HG02852 (cell line): ENCODE measurements around the gene LCMT1.

ENCODE experiments used
- ATAC-seq: cut with Tn5 transposase; IDR thresholded peaks from one replicate; pipeline ENCODE4 v1.9.1; 2021; ENCODE audit warnings: mild to moderate bottlenecking, moderate library complexity; ENCODE audit not compliant: unreplicated experiment

LCMT1 gene

DNA sequence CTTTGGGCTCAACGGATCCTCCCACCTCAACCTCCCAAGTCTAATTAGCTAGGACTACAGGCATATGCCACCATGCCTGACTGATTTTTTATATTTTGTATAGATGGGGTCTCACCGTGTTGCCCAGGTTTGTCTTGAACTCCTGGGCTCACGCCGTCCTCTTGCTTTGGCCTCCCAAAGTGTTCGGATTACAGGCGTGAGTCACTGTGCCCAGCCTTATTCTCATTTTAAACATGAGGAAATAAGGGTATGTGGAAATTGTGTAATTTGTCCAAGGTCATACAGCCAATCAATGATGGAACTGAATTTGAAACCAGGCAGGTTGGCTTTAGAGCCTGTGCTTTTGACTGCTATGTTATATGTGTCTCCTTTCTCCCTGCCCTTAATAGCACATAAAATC lies 77.8 kb downstream of the LCMT1 start:
- no peak for ATAC-seq

DNA sequence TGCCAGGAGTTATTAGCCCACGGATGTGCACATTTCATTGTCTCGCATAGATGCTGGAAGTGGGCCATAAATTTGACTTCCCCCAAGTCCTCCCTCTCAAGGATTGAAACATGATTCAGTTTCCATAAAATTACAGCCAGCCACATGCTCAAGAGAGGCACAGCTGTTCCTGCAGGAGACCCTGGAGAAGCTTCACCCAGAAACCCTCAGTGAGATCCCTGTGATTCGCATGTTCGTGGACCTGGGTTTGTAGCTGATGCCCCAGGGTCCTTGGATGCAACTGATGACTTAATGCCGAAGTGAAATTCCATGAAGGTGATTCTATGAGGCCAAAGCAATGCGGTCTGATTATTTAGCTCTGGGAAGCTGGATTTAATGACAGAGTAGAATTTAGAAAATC lies 80.6 kb downstream of the LCMT1 start:
- ATAC-seq: no peak

DNA sequence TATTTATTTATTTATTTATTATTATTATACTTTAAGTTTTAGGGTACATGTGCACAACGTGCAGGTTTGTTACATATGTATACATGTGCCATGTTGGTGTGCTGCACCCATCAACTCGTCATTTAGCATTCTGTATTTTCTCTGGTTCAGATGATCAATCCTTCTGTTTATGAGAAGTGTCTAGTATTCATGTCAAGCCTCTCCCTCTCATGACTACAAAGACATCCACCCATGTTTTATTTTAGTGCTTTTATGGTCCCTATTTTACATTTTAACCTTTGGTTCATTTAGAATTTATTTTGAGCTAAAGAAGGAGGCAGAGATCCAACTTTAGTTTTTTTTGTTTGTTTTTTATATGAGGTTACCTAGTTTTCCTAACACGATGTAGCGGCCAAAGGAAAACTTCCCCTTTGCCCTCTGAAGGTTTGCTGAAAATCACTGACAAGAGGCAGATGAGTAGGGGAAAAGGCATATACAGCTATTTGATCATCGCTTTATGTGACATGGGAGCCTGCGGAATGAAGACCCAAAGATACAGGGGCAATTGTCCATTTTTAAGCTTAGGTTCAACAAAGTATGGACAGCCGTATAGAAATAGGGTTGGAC lies 82.8 kb downstream of the LCMT1 start:
- no peak for ATAC-seq

DNA sequence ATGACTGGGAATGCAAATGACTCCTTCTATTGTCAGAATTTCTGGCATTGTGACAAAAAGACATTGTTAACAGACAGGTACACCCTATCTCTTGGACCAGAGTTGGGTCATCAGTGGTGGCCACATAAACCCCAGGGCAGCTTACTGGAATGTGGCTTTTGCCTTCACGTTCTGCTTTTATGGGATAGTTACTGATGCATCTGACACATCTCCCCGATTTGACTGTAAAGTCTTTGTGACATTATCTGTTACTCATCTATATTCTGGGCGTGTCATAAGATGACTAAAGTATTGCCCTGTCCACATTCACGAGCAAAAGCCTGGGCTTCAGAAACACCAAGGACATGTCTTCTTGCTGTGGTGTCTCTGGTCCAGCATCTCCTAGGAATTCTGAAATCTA lies 86.5 kb downstream of the LCMT1 start:
- no peak for ATAC-seq

DNA sequence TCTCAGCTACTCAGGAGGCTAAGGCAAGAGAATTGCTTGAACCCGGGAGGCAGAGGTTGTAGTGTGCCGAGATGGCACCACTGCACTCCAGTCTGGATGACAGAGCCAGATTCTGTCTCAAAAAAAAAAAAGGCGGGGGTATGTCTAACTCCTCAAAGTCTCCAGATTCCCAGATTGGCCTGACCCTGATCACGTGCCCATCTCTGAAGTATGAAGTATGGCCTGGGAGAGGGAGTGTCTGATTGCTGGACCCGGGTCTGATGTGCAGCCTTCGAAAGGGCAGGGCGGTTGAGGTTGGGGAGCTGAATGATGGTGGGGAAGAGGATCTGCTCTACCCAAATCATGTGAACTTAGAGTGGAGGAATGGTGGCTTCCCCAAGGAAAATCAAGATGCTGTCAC lies 87.9 kb downstream of the LCMT1 start:
- no peak for ATAC-seq

DNA sequence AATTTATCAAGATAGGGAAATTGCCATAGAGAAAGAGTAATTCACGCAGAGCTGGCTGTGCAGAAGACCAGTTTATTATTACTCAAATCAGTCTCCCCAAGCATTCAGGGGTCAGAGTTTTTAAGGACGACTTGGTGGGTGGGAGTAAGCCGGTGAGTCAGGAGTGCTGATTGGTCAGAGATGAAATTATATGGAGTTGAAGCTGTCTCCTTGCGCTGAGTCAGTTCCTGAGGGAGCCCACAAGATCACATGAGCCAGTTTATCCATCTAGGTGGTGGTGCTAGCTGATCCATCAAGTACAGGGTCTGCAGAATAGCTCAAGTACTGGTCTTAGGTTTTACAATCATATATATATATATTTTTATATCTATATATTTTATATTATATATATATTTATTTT lies 99.2 kb downstream of the LCMT1 start:
- no peak for ATAC-seq

DNA sequence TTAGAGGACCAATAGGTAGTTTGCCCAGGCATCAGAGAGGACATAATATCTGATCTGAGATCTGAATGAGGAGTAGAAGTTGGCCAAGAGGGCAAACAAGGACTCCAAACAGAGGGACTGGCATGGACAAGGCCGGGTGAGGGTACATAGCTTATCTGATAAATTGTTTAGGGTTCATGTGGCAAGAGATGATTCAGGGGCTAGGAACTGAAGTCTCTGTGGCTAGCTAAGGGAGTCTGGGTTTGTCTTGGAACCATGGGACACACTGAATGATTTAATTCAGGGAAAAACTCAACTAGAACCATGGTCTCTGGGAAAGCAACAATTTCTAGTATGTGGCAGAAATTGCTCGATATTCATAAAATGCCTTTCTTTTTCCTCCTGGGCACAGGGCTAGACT lies 101.1 kb downstream of the LCMT1 start:
- no peak for ATAC-seq

DNA sequence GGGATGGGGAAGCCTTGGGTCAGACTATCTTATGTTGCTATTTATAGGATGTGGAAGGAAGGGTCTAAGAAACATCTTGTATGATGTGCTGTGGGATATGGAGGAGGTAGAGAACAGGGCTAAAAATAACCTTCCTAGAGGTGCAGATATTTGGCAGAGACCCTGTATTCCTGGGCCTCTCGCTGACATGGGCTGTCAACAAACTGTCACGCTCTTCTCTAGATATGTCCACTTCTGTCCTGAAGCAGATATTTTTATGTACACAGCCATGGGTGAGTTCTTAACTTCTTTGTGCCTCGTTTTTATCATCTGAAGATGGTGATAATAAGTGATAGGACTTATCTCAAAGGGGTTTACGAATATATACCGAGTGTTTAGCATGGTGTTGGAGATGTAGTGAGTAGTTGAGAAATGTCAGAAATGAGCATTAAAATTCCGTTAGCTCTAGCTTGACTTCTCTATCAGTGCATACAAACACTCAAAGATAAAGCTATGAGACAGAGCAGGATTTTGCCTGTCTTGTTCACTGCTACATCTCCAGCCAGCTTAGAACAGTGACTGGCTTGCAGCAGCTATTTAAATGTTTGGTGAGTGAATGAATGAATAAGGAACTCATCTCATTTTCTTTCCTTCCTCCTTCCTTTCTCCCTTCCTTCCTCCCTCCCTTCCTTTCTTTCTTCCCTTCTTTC lies 102.3 kb downstream of the LCMT1 start:
- ATAC-seq: no peak

DNA sequence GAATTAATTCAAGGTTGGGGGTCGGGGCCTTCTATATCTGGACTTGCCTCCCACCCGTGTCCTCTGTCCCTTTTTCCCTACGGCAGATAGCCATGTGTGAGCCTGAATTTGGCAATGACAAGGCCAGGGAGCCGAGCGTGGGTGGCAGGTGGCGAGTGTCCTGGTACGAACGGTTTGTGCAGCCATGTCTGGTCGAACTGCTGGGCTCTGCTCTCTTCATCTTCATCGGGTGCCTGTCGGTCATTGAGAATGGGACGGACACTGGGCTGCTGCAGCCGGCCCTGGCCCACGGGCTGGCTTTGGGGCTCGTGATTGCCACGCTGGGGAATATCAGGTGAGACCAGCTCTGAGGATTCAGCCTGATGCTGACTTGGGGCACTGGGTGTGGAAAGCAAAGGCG lies 105.6 kb downstream of the LCMT1 start:
- ATAC-seq: no peak

DNA sequence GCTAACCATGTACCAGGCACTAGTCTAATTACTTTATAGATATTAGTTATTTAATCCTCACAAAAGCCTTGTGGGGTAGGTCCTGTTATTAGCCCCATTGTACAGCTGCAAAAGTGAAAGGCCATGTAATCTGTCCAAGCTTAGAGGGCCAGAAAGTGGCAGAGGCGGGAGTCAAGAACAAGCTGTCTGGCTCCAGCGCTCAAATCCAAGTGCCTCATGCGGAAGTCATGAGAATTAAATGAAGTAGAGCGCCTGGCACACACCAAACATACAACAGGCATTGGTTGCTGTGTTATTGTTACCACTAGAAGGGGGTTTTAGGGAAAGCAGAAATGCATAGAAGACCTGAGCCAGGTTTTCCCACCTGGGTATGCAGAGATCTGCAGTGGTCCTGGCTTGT lies 106.4 kb downstream of the LCMT1 start:
- no peak for ATAC-seq

DNA sequence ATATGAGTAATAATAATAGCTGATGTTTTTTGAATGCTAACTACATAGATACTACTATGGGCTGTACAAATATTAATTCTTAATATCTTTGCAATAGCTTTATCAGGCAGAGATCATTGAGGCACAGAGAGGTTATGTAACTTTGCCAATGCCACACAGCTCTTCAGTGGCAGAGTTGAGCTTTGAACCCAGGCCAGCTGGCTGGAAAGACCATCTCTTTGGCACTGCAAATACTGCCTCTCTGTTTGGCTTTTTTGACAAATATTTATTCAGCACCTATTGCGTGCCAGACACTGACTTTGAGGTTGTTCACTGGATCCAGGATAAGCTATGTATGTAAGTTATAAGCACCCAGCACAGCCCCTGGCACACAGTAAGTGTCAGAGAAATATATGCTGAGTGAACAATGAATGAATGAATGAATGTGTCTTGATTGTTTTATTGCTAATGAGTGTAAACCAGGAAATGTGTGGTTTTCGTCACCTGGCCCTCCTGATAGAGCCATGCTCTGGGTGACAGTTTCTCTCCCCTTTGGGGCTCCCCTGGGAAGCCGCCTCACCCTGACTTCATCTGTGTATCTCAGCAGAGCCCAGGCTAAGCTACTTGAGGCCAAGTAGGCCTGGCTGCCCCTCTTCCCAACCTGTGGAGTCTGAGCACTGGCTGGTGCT lies 107.7 kb downstream of the LCMT1 start:
- ATAC-seq: no peak

DNA sequence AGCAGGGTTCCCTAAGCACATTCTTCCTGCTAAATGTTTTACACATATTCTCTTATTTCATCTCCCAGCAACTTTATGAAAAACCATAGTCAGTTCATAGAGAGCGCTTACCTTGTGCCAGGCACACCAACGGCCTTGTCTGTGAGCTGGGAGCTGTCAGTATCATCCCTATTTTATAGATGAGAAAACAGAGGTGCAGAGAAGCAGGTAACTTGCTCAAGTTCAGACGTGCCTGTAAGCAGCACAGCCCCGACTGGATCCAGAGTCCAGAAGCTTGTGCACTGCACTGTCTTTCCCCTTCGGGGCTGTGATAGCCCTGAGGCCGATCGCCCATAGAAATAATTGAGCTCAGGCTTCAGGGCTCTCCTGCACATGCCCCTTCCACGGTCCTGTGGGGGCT lies 111.4 kb downstream of the LCMT1 start:
- ATAC-seq: no peak

DNA sequence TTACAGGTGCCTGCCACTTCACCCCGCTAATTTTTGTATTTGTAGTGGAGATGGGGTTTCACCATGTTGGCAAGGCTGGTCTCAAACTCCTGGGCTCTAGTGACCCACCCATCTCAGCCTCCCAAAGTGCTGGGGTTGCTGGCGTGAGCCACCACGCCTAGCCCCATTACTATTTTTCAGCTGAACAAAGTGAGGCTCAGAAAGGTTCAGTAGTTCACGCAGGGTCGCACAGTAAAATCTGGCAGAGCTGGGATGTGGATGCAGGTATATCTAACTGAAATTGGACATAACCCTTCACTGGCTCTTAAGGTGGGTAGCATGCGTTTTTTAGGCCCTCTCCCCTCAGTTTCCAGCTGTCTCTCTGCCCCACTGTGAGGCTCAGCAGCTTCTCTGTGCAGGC lies 112.4 kb downstream of the LCMT1 start:
- ATAC-seq: no peak

DNA sequence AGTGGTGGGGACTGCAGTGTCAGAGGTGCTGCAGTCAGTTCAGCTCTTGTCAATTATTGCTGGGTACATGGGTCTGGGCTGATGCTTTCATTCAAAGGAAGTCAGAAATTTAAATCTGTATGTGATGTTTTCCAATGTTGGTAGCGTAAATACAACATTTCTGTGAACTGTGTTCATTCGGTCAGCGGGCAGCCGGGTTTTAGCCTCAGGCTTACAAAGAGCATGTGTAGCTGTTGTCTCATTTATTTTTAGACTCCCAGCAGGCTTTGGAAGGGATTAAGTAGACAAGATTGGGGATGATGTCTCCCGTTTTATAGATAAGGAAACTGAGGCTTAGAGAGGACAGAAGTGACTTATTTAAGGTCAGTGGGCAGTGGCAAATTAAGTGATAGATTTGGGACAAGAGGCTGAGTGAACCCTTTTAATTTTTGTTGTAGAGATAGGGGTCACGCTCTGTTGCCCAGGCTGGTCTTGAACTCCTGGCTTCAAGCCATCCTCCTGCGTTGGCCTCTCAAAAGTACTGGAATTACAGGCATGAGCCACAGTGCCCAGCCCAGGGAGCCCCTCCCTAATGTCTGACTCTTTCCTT lies 113.3 kb downstream of the LCMT1 start:
- ATAC-seq: no peak
